Measurements from ENCODE around the gene IFITM10.

GRCh38 chr11:1763796-1764661 lies 13.6 kb upstream of the IFITM10 start, which contains the start of gene CTSD:
- TF ChIP-seq CTCF (IDR thresholded peaks at IDR 0.05) (peak; percentile 8), EZH2 (IDR thresholded peaks at IDR 0.05; ENCODE audit: borderline replicate concordance, insufficient read depth, low read depth, low read length, poor library complexity, severe bottlenecking) (no peak)

All from B cell (primary cell).